HepG2 (cell line): ENCODE results near the gene ARAP3. TPM values are rescaled to one million over a fixed set of nuclear protein-coding genes. Genes with fewer than 3 reads are reported as not detected.

Source experiments
- ATAC-seq: fragments of 200-7000 bp; cut with Tn5 transposase; 3 replicates; pipeline ENCODE4 v1.9.1; 2020; ENCODE audit warnings: mild to moderate bottlenecking, moderate library complexity
- BruUV-seq: library from RNA; stranded (reverse); fragments of 400-500 nt; replicated peaks from 2 replicates; lab custom pipeline; 2021; lab: Mats Ljungman, UMichigan
- CTCF ChIA-PET: fragments of 300-600 bp; formaldehyde crosslinking; extraction: SDS; loops from one replicate; lab custom pipeline; 2021; ENCODE audit warnings: low total read pairs, inconsistent platforms, low intra/inter-chr PET ratio; lab: Yijun Ruan, JAX
- POLR2A ChIA-PET: fragments of 350-600 bp; sonication (Branson Sonifier 250); formaldehyde crosslinking; loops from one replicate; lab custom pipeline; 2020; ENCODE audit warnings: antibody characterized with exemption, inconsistent platforms; lab: Yijun Ruan, JAX
- DNase-seq: peaks from one replicate; pipeline ENCODE4 v3.0.0-alpha.2; 2015; ENCODE audit warnings: low spot score
- FAIRE-seq: peaks from 3 replicates; lab custom pipeline; 2011; peaks lifted over from hg19 to GRCh38; lab: Jason Lieb, UNC
- H2AFZ ChIP-seq: one replicate; pipeline ENCODE4 v1.6.1; 2011; ENCODE audit warnings: low read length, inconsistent platforms
- H3K27ac ChIP-seq: fragments of 300-600 bp; 3 replicates; pipeline ENCODE4 v1.8.0; 2011; ENCODE audit warnings: mixed run types, mild to moderate bottlenecking, mixed read lengths, low read length, inconsistent platforms; ENCODE audit not compliant: insufficient read depth; ENCODE audit errors: extremely low read length
- H3K27me3 ChIP-seq, 2 experiments: fragments of 200-600 bp in 1 of 2; 2 replicates in 1 of 2; 3 replicates in 1 of 2; pipeline versions ENCODE4 v1.6.0 to v1.8.0; 2011; ENCODE audit warnings: low read length in 2 of 2, mild to moderate bottlenecking in 2 of 2, moderate library complexity in 2 of 2, inconsistent platforms in 1 of 2; ENCODE audit not compliant: insufficient read depth in 2 of 2, control insufficient read depth in 1 of 2
- H3K36me3 ChIP-seq, 2 experiments: fragments of 200-600 bp in 1 of 2; replicated peaks in 1 of 2; 2 replicates in 1 of 2; 3 replicates in 1 of 2; pipeline versions ENCODE4 v1.5.1 to v1.8.0; 2011; ENCODE audit warnings: low read length in 2 of 2, inconsistent platforms in 1 of 2; ENCODE audit not compliant: insufficient read depth in 2 of 2, control insufficient read depth in 1 of 2
- H3K4me1 ChIP-seq: 2 replicates; pipeline ENCODE4 v1.5.1; 2012; ENCODE audit warnings: low read length, inconsistent platforms; ENCODE audit not compliant: insufficient read depth
- H3K4me2 ChIP-seq: 2 replicates; pipeline ENCODE4 v1.6.0; 2011; ENCODE audit warnings: low read depth, low read length, inconsistent platforms
- H3K4me3 ChIP-seq, 3 experiments: fragments of 200-600 bp in 1 of 3; sonication (generic), shearing (Covaris generic) in 1 of 3; replicated peaks in 1 of 3; 2 replicates each; pipeline ENCODE4 v1.5.1; 2011 to 2016; ENCODE audit warnings: low read length in 3 of 3, inconsistent platforms in 2 of 3, low read depth in 2 of 3, mild to moderate bottlenecking in 2 of 3, control low read depth in 1 of 3, mixed read lengths in 1 of 3; ENCODE audit not compliant: insufficient read depth in 1 of 3
- H3K79me2 ChIP-seq: one replicate; pipeline ENCODE4 v1.6.1; 2011; ENCODE audit warnings: low read length, inconsistent platforms; ENCODE audit not compliant: insufficient read depth
- H3K9ac ChIP-seq: 2 replicates; pipeline ENCODE4 v1.6.0; 2011; ENCODE audit warnings: mild to moderate bottlenecking, low read depth, low read length, inconsistent platforms; ENCODE audit not compliant: insufficient read depth
- H3K9me3 ChIP-seq: 2 replicates; pipeline ENCODE4 v1.5.1; 2012; ENCODE audit warnings: mild to moderate bottlenecking, low read length
- H4K20me1 ChIP-seq: 2 replicates; pipeline ENCODE4 v1.6.0; 2011; ENCODE audit warnings: inconsistent platforms, mild to moderate bottlenecking, low read length, moderate library complexity; ENCODE audit not compliant: insufficient read depth
- BRCA1 ChIP-seq: sonication (generic); formaldehyde crosslinking; IDR thresholded peaks from 2 replicates; pipeline ENCODE4 v1.4.0; 2020; ENCODE audit warnings: missing genetic modification reagents
- HDAC6 ChIP-seq: fragments of 200-600 bp; sonication (generic); IDR thresholded peaks from 2 replicates; pipeline ENCODE4 v1.7.0; 2017; ENCODE audit warnings: mild to moderate bottlenecking, antibody characterized with exemption, low read length, low read depth
- HMGXB3 ChIP-seq: sonication (generic); formaldehyde crosslinking; IDR thresholded peaks from 2 replicates; pipeline ENCODE4 v1.4.0; 2020; ENCODE audit warnings: missing genetic modification reagents, borderline replicate concordance
- KLF16 ChIP-seq, 2 experiments: sonication (generic) in 1 of 2; formaldehyde crosslinking in 1 of 2; IDR thresholded peaks; 2 replicates each; pipeline versions ENCODE4 v1.6.1 to v1.8.0; 2016 to 2023; ENCODE audit warnings: missing genetic modification reagents in 2 of 2, missing compliant biosample characterization in 1 of 2
- POGZ ChIP-seq: sonication (generic); formaldehyde crosslinking; IDR thresholded peaks from 2 replicates; pipeline ENCODE4 v1.4.0; 2020; ENCODE audit warnings: mild to moderate bottlenecking, missing genetic modification reagents
- SAP130 ChIP-seq: IDR thresholded peaks from 2 replicates; pipeline ENCODE4 v1.6.1; 2016; ENCODE audit warnings: low read depth
- STAT6 ChIP-seq: sonication (generic); formaldehyde crosslinking; IDR thresholded peaks from 2 replicates; pipeline ENCODE4 v1.4.0; 2020; ENCODE audit warnings: missing genetic modification reagents, mild to moderate bottlenecking, borderline replicate concordance
- ZNF12 ChIP-seq: sonication (generic); formaldehyde crosslinking; IDR thresholded peaks from 2 replicates; pipeline ENCODE4 v1.5.0; 2020; ENCODE audit warnings: missing genetic modification reagents
- ZNF30 ChIP-seq: sonication (generic); formaldehyde crosslinking; IDR thresholded peaks from 2 replicates; pipeline ENCODE4 v1.5.0; 2020; ENCODE audit warnings: mild to moderate bottlenecking, missing genetic modification reagents
- ZNF513 ChIP-seq: sonication (generic); formaldehyde crosslinking; conservative IDR thresholded peaks from 2 replicates; pipeline ENCODE4 v1.5.0; 2020; ENCODE audit warnings: missing genetic modification reagents
- ZSCAN20 ChIP-seq: sonication (generic); formaldehyde crosslinking; IDR thresholded peaks from 2 replicates; pipeline ENCODE4 v1.4.0; 2020; ENCODE audit warnings: missing genetic modification reagents, mild to moderate bottlenecking, borderline replicate concordance
- WGBS: methylation state at CpG from one replicate; pipeline ENCODE4 v1.1.6; 2017; ENCODE audit warnings: low lambda C conversion rate; 5-methylcytosine and 5-hydroxymethylcytosine counted together
- in situ Hi-C: cut with HindIII; loops from 2 replicates; pipeline ENCODE4 v1.10.0; 2017; ENCODE audit warnings: low pct_unique_long_range_greater_than_20kb; ENCODE audit not compliant: extremely low pct_ligation_motif_present
- intact Hi-C: fragments of 100-400 bp; cut with micrococcal nuclease; formaldehyde crosslinking; loops from one replicate; pipeline ENCODE4 v1.10.0; 2022; ENCODE audit not compliant: unreplicated experiment
- polyA plus RNA-seq, 8 experiments: library from polyadenylated mRNA; depleted of rRNA in 3 of 8; stranded (reverse) in 7 of 8; unstranded in 1 of 8; fragments of >200 nt; fragmentation: Illumina TruSeq in 4 of 8; extraction: Trizol in 4 of 8; gene quantifications; 2 replicates each; pipeline versions ENCODE4 v1.2.1 to v1.2.3, GENCODE V29; 2011 to 2016; ENCODE audit warnings: low read depth in 4 of 8, missing spikeins in 1 of 8, mixed read lengths in 1 of 8; ENCODE audit not compliant: insufficient read depth in 1 of 8
- total RNA-seq, 5 experiments: library from RNA; depleted of rRNA; stranded (reverse); fragments of >200 nt; fragmentation: Illumina TruSeq; extraction: Trizol; gene quantifications; 2 replicates each; pipeline ENCODE4 v1.2.3, GENCODE V29; 2016; ENCODE audit warnings: low read depth in 1 of 5

Gene ARAP3
- total and polyA plus RNA-seq, 2 of the 13 experiments (the other 11 are each of a cell fraction or from before 2014, with no cell fraction given): 0.25 TPM; not detected in 1

- no peak for TF ChIP-seq STAT6 (CRISPR knock-in tag)
- no peak for TF ChIP-seq POGZ (CRISPR knock-in tag)
Measured at GRCh38 chr5:141657937-141658545, 24.0 kb downstream of the ARAP3 start (continued).

- H3K9ac ChIP-seq: no peak overlapping the region
- no peak overlapping the region for H3K4me3 ChIP-seq
- TF ChIP-seq BRCA1: no peak
- no peak for TF ChIP-seq ZNF513
- no peak for TF ChIP-seq KLF16 (CRISPR knock-in tag; IDR thresholded peaks at IDR 0.05)
- no peak for TF ChIP-seq HMGXB3 (CRISPR knock-in tag)
- no peak for TF ChIP-seq ZSCAN20 (CRISPR knock-in tag)
- TF ChIP-seq HDAC6: no peak
- TF ChIP-seq ZNF12 (CRISPR knock-in tag): no peak
- no peak for TF ChIP-seq SAP130 (CRISPR knock-in tag)
- TF ChIP-seq ZNF30: no peak
- 47% methylated on average over 1 of the region's 1 CpG for WGBS
- no peak overlapping the region for H3K4me2 ChIP-seq
- H2AFZ ChIP-seq: no peak overlapping the region
- ChIA-PET CTCF (no interaction called here), POLR2A (interaction anchor here (1.2 kb wide), 1 partner anchor 21 kb away, joined by 9 read pairs; the partner anchor contains the start of genes HDAC3 and RELL2)
- in situ Hi-C loops (no loop called here), intact Hi-C loops (no loop called here)
- H4K20me1 ChIP-seq: no peaks in the 10 kb centered on the region
- no peaks in the 10 kb centered on the region for H3K36me3 ChIP-seq
- BruUV-seq: no TSS peak
- no peaks in the 10 kb centered on the region for H3K9me3 ChIP-seq
- FAIRE-seq (no peak), ATAC-seq (no peak), DNase-seq (no peak)
- no peak overlapping the region for H3K27ac ChIP-seq
- H3K27me3 ChIP-seq: peaks cover 5 to 15% of the 10 kb centered on the region in 2 experiments; a peak in 3 of 5 replicates
- no peaks in the 10 kb centered on the region for H3K79me2 ChIP-seq
- no peaks in the 10 kb centered on the region for H3K4me1 ChIP-seq
Measured at GRCh38 chr5:141657404-141657803, 24.6 kb downstream of the ARAP3 start.
